Memory B cell (primary cell): ENCODE data around the gene SNX3.

ENCODE experiments used
- ATAC-seq: fragments of 150-1000 bp; cut with Tn5 transposase; 2 replicates; pipeline ENCODE4 v1.10.0; 2021; ENCODE audit warnings: low read depth, mild to moderate bottlenecking, moderate library complexity
- DNase-seq, 2 donors: peaks; one replicate each; pipeline ENCODE4 v3.0.0; 2022; ENCODE audit warnings: low spot score in 2 of 2
- H3K27ac Mint-ChIP-seq: one replicate; pipeline ENCODE4 v1.8.0; 2022; ENCODE audit warnings: mild to moderate bottlenecking, moderate library complexity, mixed read lengths
- H3K27me3 Mint-ChIP-seq: one replicate; pipeline ENCODE4 v1.8.0; 2022; ENCODE audit warnings: mixed read lengths
- H3K36me3 Mint-ChIP-seq: one replicate; pipeline ENCODE4 v1.8.0; 2022; ENCODE audit warnings: mild to moderate bottlenecking, mixed read lengths
- H3K4me1 Mint-ChIP-seq: one replicate; pipeline ENCODE4 v1.8.0; 2022; ENCODE audit warnings: mixed read lengths
- H3K4me3 Mint-ChIP-seq: one replicate; pipeline ENCODE4 v1.8.0; 2022; ENCODE audit warnings: mild to moderate bottlenecking, moderate library complexity, mixed read lengths
- H3K9me3 Mint-ChIP-seq: one replicate; pipeline ENCODE4 v1.8.0; 2022; ENCODE audit warnings: mixed read lengths

SNX3 gene

GRCh38 chr6:108167449-108168089 lies 93.3 kb downstream of the SNX3 start:
- Mint-ChIP-seq H3K27ac (peak overlapping the region; percentile 77), H3K4me3 (peak overlapping the region; percentile 25), H3K4me1 (peaks cover 28% of the 10 kb centered on the region), H3K36me3 (no peaks in the 10 kb centered on the region), H3K9me3 (peaks cover 2% of the 10 kb centered on the region), H3K27me3 (peaks cover 33% of the 10 kb centered on the region)
- ATAC-seq = no peak
- DNase-seq = no peak

GRCh38 chr6:108166664-108167448 lies 94.0 kb downstream of the SNX3 start:
- Mint-ChIP-seq H3K36me3 (no peaks in the 10 kb centered on the region), H3K4me3 (peak overlapping the region; percentile 25), H3K27me3 (peaks cover 33% of the 10 kb centered on the region), H3K9me3 (peaks cover 2% of the 10 kb centered on the region), H3K4me1 (peaks cover 28% of the 10 kb centered on the region), H3K27ac (peak overlapping the region; percentile 86)
- DNase-seq (no peak), ATAC-seq (no peak)

- peaks cover 2% of the 10 kb centered on the region for H3K9me3 Mint-ChIP-seq
- H3K27ac Mint-ChIP-seq = peak within 1 kb of the TSS; percentile 86
- DNase-seq = peak in 1 of 2 donors; percentile 32
- peaks cover 24% of the 10 kb centered on the region for H3K4me1 Mint-ChIP-seq
- no peaks in the 10 kb centered on the region for H3K36me3 Mint-ChIP-seq
- peaks cover 36% of the 10 kb centered on the region for H3K27me3 Mint-ChIP-seq
- H3K4me3 Mint-ChIP-seq = no peak within 1 kb of the TSS
- no peak for ATAC-seq
These were observed 94.9 kb downstream of the SNX3 start, which contains the start of gene NR2E1 for GRCh38 chr6:108165714-108166663. NR2E1 (plus strand) TSS chr6:108166022; CDS start chr6:108166766, 744 bp downstream.

- DNase-seq (no peak), ATAC-seq (no peak)
- peaks cover 24% of the 10 kb centered on the region for H3K4me1 Mint-ChIP-seq
- peak overlapping the region; percentile 86 for H3K27ac Mint-ChIP-seq
- H3K27me3 Mint-ChIP-seq = peaks cover 40% of the 10 kb centered on the region
- peaks cover 2% of the 10 kb centered on the region for H3K9me3 Mint-ChIP-seq
- no peak overlapping the region for H3K4me3 Mint-ChIP-seq
- H3K36me3 Mint-ChIP-seq = no peaks in the 10 kb centered on the region
These were observed 95.8 kb downstream of the SNX3 start for GRCh38 chr6:108164815-108165706.

- Mint-ChIP-seq H3K4me3 (no peak overlapping the region), H3K27ac (peak overlapping the region; percentile 86), H3K4me1 (peaks cover 21% of the 10 kb centered on the region), H3K27me3 (peaks cover 43% of the 10 kb centered on the region), H3K9me3 (peaks cover 2% of the 10 kb centered on the region), H3K36me3 (no peaks in the 10 kb centered on the region)
- DNase-seq (no peak), ATAC-seq (no peak)
These were observed 96.4 kb downstream of the SNX3 start for GRCh38 chr6:108164543-108164814.

GRCh38 chr6:108163644-108164542 lies 96.9 kb downstream of the SNX3 start:
- Mint-ChIP-seq H3K27ac (peak overlapping the region; percentile 86), H3K36me3 (no peaks in the 10 kb centered on the region), H3K9me3 (peaks cover 2% of the 10 kb centered on the region), H3K4me3 (peak overlapping the region; percentile 24), H3K27me3 (peaks cover 43% of the 10 kb centered on the region), H3K4me1 (peaks cover 16% of the 10 kb centered on the region)
- ATAC-seq (peak; percentile 35), DNase-seq (no peak)

- H3K4me3 Mint-ChIP-seq = no peak overlapping the region
- peaks cover 2% of the 10 kb centered on the region for H3K9me3 Mint-ChIP-seq
- H3K36me3 Mint-ChIP-seq = no peaks in the 10 kb centered on the region
- no peak overlapping the region for H3K27ac Mint-ChIP-seq
- H3K4me1 Mint-ChIP-seq = peaks cover 17% of the 10 kb centered on the region
- ATAC-seq (peak; percentile 55), DNase-seq (no peak)
- peaks cover 44% of the 10 kb centered on the region for H3K27me3 Mint-ChIP-seq
These were observed 97.6 kb downstream of the SNX3 start for GRCh38 chr6:108163267-108163643.

GRCh38 chr6:108161724-108162282 lies 99.0 kb downstream of the SNX3 start:
- H3K4me3 Mint-ChIP-seq = no peak overlapping the region
- ATAC-seq = no peak
- no peak overlapping the region for H3K27ac Mint-ChIP-seq
- peaks cover 2% of the 10 kb centered on the region for H3K9me3 Mint-ChIP-seq
- DNase-seq = no peak
- H3K27me3 Mint-ChIP-seq = peaks cover 46% of the 10 kb centered on the region
- peaks cover 1% of the 10 kb centered on the region for H3K36me3 Mint-ChIP-seq
- peaks cover 20% of the 10 kb centered on the region for H3K4me1 Mint-ChIP-seq
